WERI-Rb-1 (cell line): ENCODE measurements around the gene MED14.

Experiments used
- DNase-seq: peaks from one replicate; pipeline ENCODE4 v3.0.0-alpha.2; 2020
- H3K27ac ChIP-seq: fragments of 250-450 bp; sonication (Bioruptor Pico); 2 replicates; pipeline ENCODE4 v1.5.1; 2020; ENCODE audit warnings: mild to moderate bottlenecking, moderate library complexity
- H3K27me3 ChIP-seq: fragments of 250-450 bp; sonication (Bioruptor Pico); 2 replicates; pipeline ENCODE4 v1.5.1; 2021; ENCODE audit warnings: mild to moderate bottlenecking, low read depth, moderate library complexity; ENCODE audit not compliant: insufficient read depth, severe bottlenecking
- H3K36me3 ChIP-seq: fragments of 250-450 bp; sonication (Bioruptor Pico); 2 replicates; pipeline ENCODE4 v1.5.1; 2020; ENCODE audit warnings: mild to moderate bottlenecking, moderate library complexity
- H3K4me3 ChIP-seq: 2 replicates; pipeline ENCODE4 v1.5.1; 2011; ENCODE audit warnings: low read depth, mild to moderate bottlenecking, control low read depth, low read length
- H3K9me3 ChIP-seq: fragments of 250-450 bp; sonication (Bioruptor Pico); 2 replicates; pipeline ENCODE4 v1.5.1; 2021; ENCODE audit warnings: mild to moderate bottlenecking, moderate library complexity; ENCODE audit not compliant: severe bottlenecking
- TF ChIP-seq, protein P1 (sequence below): IDR thresholded peaks from 2 replicates; pipeline ENCODE4 v1.5.1; 2011; ENCODE audit warnings: low read depth, mild to moderate bottlenecking, control low read depth, inconsistent platforms, low read length

MED14 gene

DNA sequence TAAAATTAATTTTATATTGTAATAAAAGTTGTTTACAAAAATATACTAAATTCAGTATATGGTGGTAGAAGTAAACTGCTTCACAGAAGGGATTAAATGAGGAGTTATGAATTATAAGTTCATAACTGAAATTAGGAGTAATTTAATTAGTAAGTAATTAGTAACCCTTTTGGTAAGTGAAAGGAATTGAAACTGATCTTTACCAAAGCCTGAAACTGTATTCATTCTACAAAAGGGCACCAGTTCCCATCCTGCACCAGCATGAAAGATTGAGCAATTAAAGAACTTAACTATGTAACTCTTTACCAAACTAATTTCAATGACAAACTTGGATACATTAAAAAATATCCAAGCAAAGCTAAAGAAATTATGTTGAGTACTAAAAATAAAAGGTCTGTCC, 8.2 kb downstream of the MED14 start:
- Histone ChIP-seq H3K4me3 (no peak overlapping the region), H3K27me3 (no peaks in the 10 kb centered on the region), H3K27ac (no peak overlapping the region), H3K36me3 (peaks cover 30% of the 10 kb centered on the region), H3K9me3 (no peaks in the 10 kb centered on the region)
- TF ChIP-seq, protein P1, sequence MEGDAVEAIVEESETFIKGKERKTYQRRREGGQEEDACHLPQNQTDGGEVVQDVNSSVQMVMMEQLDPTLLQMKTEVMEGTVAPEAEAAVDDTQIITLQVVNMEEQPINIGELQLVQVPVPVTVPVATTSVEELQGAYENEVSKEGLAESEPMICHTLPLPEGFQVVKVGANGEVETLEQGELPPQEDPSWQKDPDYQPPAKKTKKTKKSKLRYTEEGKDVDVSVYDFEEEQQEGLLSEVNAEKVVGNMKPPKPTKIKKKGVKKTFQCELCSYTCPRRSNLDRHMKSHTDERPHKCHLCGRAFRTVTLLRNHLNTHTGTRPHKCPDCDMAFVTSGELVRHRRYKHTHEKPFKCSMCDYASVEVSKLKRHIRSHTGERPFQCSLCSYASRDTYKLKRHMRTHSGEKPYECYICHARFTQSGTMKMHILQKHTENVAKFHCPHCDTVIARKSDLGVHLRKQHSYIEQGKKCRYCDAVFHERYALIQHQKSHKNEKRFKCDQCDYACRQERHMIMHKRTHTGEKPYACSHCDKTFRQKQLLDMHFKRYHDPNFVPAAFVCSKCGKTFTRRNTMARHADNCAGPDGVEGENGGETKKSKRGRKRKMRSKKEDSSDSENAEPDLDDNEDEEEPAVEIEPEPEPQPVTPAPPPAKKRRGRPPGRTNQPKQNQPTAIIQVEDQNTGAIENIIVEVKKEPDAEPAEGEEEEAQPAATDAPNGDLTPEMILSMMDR, result no peak
- no peak for DNase-seq

DNA sequence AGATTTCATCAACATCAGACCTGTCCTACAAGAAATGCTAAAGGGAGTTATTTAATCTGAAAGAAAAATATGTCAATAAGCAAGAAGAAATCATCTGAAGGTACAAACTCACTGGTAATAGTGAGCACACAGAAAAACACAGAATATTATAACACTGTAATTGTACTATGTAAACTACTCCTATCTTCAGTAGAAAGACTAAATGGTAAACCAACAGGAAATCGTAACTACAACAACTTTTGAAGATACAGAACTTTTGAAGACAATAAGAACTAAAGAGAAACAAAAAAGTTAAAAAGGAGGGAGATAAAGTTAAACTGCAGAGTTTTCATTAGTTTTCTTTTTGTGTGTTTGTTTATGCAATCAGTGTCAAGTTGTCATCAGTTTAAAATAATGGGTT, 12.4 kb downstream of the MED14 start:
- no peak for DNase-seq
- Histone ChIP-seq H3K36me3 (peaks cover 39% of the 10 kb centered on the region), H3K4me3 (no peak overlapping the region), H3K27me3 (no peaks in the 10 kb centered on the region), H3K27ac (no peak overlapping the region), H3K9me3 (no peaks in the 10 kb centered on the region)
- TF ChIP-seq, protein P1, result no peak

DNA sequence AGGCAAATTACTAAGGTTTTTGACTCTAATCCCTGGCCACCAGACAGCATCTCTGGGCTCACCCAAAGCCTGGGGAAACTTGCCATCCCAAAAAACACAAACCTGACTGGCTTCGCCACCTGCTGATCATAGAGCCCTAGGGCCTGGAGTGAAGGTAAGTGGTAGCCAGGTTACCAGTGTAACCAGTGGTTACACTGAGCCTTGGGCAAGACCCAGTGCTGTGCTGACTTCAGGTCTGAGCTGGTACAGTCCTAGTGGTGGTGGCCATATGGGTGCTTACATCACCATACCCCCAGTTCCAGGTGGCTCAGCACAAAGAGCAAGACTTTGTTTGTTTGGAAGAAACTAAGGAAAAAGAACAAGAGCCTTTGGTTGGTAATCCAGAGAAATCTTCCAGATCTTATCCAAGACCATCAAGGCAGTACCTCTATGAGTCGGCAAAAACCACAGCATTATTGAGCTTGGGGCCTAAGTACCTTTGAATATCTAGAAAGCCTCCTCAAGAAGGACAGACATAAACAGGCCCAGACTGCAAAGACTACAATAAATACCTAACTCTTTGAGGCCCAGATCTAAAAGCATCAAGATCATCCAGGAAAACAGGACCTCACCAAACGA, 13.7 kb downstream of the MED14 start:
- TF ChIP-seq, protein P1, result no peak
- no peaks in the 10 kb centered on the region for H3K27me3 ChIP-seq
- H3K9me3 ChIP-seq, result no peaks in the 10 kb centered on the region
- peaks cover 31% of the 10 kb centered on the region for H3K36me3 ChIP-seq
- no peak overlapping the region for H3K27ac ChIP-seq
- no peak for DNase-seq
- no peak overlapping the region for H3K4me3 ChIP-seq

DNA sequence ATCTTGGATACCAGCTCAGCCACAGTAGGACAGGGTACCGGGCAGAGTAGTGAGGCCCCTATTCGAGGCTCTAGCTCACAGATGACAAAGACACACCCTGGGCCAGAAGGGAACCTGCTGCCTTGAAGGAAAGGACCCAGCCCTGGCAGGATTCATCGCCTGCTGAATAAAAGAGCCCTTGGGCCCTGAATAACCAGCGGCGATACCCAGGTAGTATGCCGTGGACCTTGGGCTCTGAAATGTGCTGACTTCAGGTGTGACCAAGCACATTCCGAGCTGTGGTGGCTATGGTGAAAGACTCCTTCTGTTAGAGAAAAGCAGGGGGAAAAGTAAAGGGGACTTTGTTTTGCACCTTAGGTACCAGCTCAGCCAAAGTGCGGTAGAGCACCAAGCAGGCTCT, 14.6 kb downstream of the MED14 start:
- Histone ChIP-seq H3K27me3 (no peaks in the 10 kb centered on the region), H3K4me3 (no peak overlapping the region), H3K9me3 (no peaks in the 10 kb centered on the region), H3K36me3 (peaks cover 26% of the 10 kb centered on the region), H3K27ac (no peak overlapping the region)
- no peak for DNase-seq
- TF ChIP-seq, protein P1, result no peak

DNA sequence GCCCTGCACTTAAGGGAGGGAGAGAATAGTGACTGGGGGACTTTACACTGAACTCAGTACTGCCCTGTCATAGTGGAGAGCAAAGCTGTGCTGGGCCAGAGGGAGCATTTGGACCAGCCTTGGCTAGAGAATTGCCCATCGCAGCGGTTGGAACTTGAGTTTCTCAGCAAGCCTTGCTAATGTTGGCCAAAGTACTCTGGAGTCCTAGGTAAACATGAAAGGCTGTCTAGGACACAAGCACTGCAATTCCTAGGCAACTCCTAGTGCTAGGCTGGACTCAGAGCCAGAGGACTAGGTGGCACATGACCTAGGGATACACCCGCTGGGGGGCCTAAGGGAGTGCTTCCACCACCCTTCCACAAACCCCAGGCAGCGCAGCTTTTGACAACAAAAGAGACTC, 15.0 kb downstream of the MED14 start:
- Histone ChIP-seq H3K9me3 (no peaks in the 10 kb centered on the region), H3K4me3 (no peak overlapping the region), H3K27me3 (no peaks in the 10 kb centered on the region), H3K36me3 (peaks cover 26% of the 10 kb centered on the region), H3K27ac (no peak overlapping the region)
- DNase-seq, result no peak
- TF ChIP-seq, protein P1, result no peak

DNA sequence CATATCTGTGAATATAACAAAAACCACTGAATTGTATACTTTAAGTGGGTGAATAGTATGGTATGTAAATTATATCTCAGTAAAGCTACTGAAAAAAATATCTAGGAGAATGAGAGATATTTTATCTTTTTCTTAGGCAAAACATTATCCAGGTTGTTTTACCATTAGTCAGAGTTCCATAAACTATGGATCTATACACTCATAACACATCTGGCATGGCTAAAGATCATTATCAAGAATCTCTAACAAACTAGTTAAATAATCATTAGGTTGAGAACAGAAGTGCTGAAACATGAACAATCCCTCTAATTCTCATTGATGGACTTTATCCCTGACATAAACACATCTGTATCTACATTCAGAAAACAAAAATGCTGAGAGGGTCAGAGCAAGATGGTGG, 15.6 kb downstream of the MED14 start:
- no peaks in the 10 kb centered on the region for H3K9me3 ChIP-seq
- H3K27me3 ChIP-seq, result no peaks in the 10 kb centered on the region
- DNase-seq, result no peak
- H3K4me3 ChIP-seq, result no peak overlapping the region
- TF ChIP-seq, protein P1, result no peak
- H3K36me3 ChIP-seq, result peaks cover 26% of the 10 kb centered on the region
- H3K27ac ChIP-seq, result no peak overlapping the region
